Measurements from ENCODE around the gene DYNC2I2. TPM values are rescaled to one million over a fixed set of nuclear protein-coding genes. Genes with fewer than 3 reads are reported as not detected.
A peak's percentile ranks its signal among the peaks of the same experiment; 100 is the strongest.
"Not testable (repeated sequence)": the region's sequence is repeated elsewhere in the genome, so short reads cannot be mapped to it uniquely, and the experiment has no call there.

DYNC2I2 gene
- total RNA-seq, 1 donor from 2014 or later: 45.9 TPM

DNA sequence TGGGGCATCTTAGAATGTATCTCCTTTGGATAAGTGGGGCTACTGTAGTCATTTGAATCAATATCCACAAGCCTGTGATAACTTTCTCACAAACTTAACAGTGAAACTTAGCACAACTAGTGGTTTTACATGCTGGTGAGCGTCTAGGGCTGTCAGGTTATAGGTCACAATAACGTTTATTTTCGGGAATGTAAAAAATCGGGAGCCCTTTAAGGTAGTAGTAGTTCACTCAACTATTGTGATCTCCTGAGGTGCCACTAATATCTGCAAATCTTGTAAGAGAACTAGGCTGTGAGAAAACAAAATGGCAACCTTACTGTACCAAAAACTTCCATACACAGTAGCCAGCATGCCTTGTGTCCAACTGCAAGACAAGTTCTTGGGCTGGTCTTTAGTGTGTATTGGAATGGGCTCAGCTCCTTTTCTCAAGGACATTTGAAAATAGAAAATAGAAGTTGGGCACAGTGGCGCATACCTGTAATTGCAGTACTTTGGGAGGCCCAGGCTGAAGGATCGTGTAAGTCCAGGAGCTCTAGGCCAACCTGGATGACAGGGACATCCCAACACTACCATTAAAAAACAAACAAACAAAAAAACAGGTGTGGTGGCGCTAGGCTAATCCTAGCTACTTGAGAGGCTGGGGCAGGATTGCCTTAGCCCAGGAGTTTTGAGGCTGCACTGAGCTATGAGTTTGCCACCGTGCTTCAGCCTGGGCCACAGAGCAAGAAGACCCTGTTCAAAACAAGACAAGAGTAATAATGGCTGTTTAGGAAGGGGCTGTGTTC, 40.5 kb upstream of the DYNC2I2 start:
- H3K9me3 ChIP-seq (ENCODE audit: low read depth): no peaks in the 10 kb centered on the region
- Mint-ChIP-seq H3K4me3 (no peak overlapping the region), H3K36me3 (peaks cover 29% of the 10 kb centered on the region), H3K4me1 (peaks cover 14% of the 10 kb centered on the region), H3K27ac (no peak overlapping the region), H3K27me3 (ENCODE audit: insufficient read depth, low read depth) (no peaks in the 10 kb centered on the region), H3K9me3 (no peaks in the 10 kb centered on the region)
- no peaks in the 10 kb centered on the region for H3K27me3 ChIP-seq
- peak overlapping the region; percentile 47 for H3K27ac ChIP-seq
- peaks cover 34% of the 10 kb centered on the region for H3K79me2 ChIP-seq (ENCODE audit: low read depth)
- no peak overlapping the region for H3K4me2 ChIP-seq
- no peak overlapping the region for H3K9ac ChIP-seq
- DNase-seq (ENCODE audit: low spot score): no peak
- peaks cover 80% of the 10 kb centered on the region for H3F3A ChIP-seq (ENCODE audit: low read depth)
- no peak overlapping the region for H2AFZ ChIP-seq (replicated peaks)
- peaks cover 31% of the 10 kb centered on the region for H3K36me3 ChIP-seq
- no peak overlapping the region for H3K4me3 ChIP-seq
- TF ChIP-seq, protein P1, sequence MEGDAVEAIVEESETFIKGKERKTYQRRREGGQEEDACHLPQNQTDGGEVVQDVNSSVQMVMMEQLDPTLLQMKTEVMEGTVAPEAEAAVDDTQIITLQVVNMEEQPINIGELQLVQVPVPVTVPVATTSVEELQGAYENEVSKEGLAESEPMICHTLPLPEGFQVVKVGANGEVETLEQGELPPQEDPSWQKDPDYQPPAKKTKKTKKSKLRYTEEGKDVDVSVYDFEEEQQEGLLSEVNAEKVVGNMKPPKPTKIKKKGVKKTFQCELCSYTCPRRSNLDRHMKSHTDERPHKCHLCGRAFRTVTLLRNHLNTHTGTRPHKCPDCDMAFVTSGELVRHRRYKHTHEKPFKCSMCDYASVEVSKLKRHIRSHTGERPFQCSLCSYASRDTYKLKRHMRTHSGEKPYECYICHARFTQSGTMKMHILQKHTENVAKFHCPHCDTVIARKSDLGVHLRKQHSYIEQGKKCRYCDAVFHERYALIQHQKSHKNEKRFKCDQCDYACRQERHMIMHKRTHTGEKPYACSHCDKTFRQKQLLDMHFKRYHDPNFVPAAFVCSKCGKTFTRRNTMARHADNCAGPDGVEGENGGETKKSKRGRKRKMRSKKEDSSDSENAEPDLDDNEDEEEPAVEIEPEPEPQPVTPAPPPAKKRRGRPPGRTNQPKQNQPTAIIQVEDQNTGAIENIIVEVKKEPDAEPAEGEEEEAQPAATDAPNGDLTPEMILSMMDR (IDR thresholded peaks at IDR 0.05): no peak
- no peak for TF ChIP-seq EZH2phosphoT487 (IDR thresholded peaks at IDR 0.05)
- TF ChIP-seq EZH2 (IDR thresholded peaks at IDR 0.05): no peak
- H4K20me1 ChIP-seq (ENCODE audit: low read depth): peaks cover 52% of the 10 kb centered on the region
- H3K4me1 ChIP-seq: no peaks in the 10 kb centered on the region

DNA sequence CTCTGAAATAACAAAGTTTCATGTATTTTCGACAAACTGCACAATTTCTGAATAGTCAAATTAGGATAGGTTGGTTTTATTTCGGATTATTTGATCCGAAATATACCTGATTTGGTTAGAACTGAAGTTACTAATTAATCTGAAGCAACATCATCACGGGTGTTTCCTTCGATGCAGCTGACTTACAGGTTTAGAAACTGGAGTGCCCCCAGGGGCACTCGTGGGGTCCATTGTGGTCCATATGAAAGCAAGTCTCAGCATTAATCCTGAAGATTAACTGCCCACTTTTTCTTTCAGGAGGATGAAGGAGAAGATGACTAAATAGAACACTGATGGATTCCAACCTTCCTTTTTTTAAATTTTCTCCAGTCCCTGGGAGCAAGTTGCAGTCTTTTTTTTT, 37.7 kb upstream of the DYNC2I2 start:
- H3K4me1 ChIP-seq: peaks cover 14% of the 10 kb centered on the region
- peaks cover 43% of the 10 kb centered on the region for H3K36me3 Mint-ChIP-seq
- no peak overlapping the region for H3K4me3 ChIP-seq
- H3K36me3 ChIP-seq: peaks cover 42% of the 10 kb centered on the region
- no peaks in the 10 kb centered on the region for H3K27me3 Mint-ChIP-seq (ENCODE audit: insufficient read depth, low read depth)
- no peak for DNase-seq (ENCODE audit: low spot score)
- no peak overlapping the region for H3K9ac ChIP-seq
- no peak overlapping the region for H3K27ac Mint-ChIP-seq
- no peak overlapping the region for H3K4me3 Mint-ChIP-seq
- H3K27ac ChIP-seq: no peak overlapping the region
- no peaks in the 10 kb centered on the region for H3K9me3 Mint-ChIP-seq
- H3K4me1 Mint-ChIP-seq: peaks cover 19% of the 10 kb centered on the region
- peaks cover 80% of the 10 kb centered on the region for H3F3A ChIP-seq (ENCODE audit: low read depth)
- no peaks in the 10 kb centered on the region for H3K9me3 ChIP-seq (ENCODE audit: low read depth)
- no peak overlapping the region for H2AFZ ChIP-seq (replicated peaks)
- H3K79me2 ChIP-seq (ENCODE audit: low read depth): peaks cover 59% of the 10 kb centered on the region
- peaks cover 73% of the 10 kb centered on the region for H4K20me1 ChIP-seq (ENCODE audit: low read depth)
- TF ChIP-seq EZH2phosphoT487 (IDR thresholded peaks at IDR 0.05) (no peak), EZH2 (IDR thresholded peaks at IDR 0.05) (no peak)
- TF ChIP-seq, protein P1 (IDR thresholded peaks at IDR 0.05): no peak
- H3K27me3 ChIP-seq: no peaks in the 10 kb centered on the region
- no peak overlapping the region for H3K4me2 ChIP-seq

DNA sequence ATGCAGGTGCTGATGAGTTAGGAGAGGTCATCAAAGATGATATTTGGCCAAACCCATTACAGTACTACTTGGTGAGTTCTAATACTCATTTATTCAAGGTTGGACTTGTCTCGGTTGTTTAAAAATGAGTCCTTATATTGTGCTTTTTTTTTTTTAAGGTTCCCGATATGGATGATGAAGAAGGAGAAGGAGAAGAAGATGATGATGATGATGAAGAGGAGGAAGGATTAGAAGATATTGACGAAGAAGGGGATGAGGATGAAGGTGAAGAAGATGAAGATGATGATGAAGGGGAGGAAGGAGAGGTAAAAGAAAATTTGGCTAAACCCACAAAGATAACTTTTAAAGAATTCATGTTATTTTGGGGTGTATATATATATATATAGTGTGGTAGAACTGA, 37.1 kb upstream of the DYNC2I2 start:
- Histone ChIP-seq H4K20me1 (ENCODE audit: low read depth) (peaks cover 73% of the 10 kb centered on the region), H3F3A (ENCODE audit: low read depth) (peaks cover 80% of the 10 kb centered on the region), H3K4me1 (peaks cover 14% of the 10 kb centered on the region), H3K79me2 (ENCODE audit: low read depth) (peaks cover 61% of the 10 kb centered on the region), H3K36me3 (peaks cover 42% of the 10 kb centered on the region)
- H2AFZ ChIP-seq (replicated peaks); H3K9me3 Mint-ChIP-seq; H3K9me3 ChIP-seq (ENCODE audit: low read depth); H3K27me3 ChIP-seq; H3K9ac ChIP-seq; H3K27ac ChIP-seq; H3K27ac Mint-ChIP-seq; H3K4me3 Mint-ChIP-seq; H3K4me3 ChIP-seq; H3K27me3 Mint-ChIP-seq (ENCODE audit: insufficient read depth, low read depth); H3K4me2 ChIP-seq; DNase-seq (ENCODE audit: low spot score): not testable (repeated sequence)
- peaks cover 19% of the 10 kb centered on the region for H3K4me1 Mint-ChIP-seq
- H3K36me3 Mint-ChIP-seq: peaks cover 43% of the 10 kb centered on the region

DNA sequence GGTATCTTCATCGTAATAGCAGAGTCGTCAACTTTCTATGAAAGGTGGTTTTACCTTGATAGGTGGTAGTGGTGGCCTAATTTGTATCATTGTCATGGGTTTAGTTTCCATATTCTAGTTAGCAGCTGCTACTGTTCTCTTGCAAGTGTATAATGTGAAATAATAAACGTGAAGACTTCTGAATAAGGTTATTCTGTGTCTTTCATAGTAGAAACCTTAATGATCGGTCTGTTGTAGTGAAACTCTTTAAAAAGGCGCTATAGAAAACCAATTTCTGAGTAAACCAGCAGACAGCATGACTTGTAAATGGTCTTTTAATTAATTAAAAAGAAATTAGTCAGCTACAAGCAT, 34.0 kb upstream of the DYNC2I2 start:
- Histone ChIP-seq H3K4me3 (peak overlapping the region; percentile 87), H3K79me2 (ENCODE audit: low read depth) (peaks cover 90% of the 10 kb centered on the region), H3K4me1 (peaks cover 35% of the 10 kb centered on the region), H3K9me3 (ENCODE audit: low read depth) (no peaks in the 10 kb centered on the region), H4K20me1 (ENCODE audit: low read depth) (peaks cover 74% of the 10 kb centered on the region), H3K4me2 (peak overlapping the region; percentile 97), H3K36me3 (peaks cover 37% of the 10 kb centered on the region), H3K27me3 (no peaks in the 10 kb centered on the region), H2AFZ (replicated peaks) (no peak overlapping the region), H3F3A (ENCODE audit: low read depth) (peaks cover 78% of the 10 kb centered on the region), H3K27ac (peak overlapping the region; percentile 7), H3K9ac (peak overlapping the region; percentile 67)
- Mint-ChIP-seq H3K4me1 (peaks cover 47% of the 10 kb centered on the region), H3K4me3 (peak overlapping the region; percentile 99), H3K36me3 (peaks cover 26% of the 10 kb centered on the region), H3K9me3 (no peaks in the 10 kb centered on the region), H3K27ac (peak overlapping the region; percentile 98), H3K27me3 (ENCODE audit: insufficient read depth, low read depth) (peaks cover 6% of the 10 kb centered on the region)
- no peak for DNase-seq (ENCODE audit: low spot score)
- TF ChIP-seq EZH2phosphoT487 (IDR thresholded peaks at IDR 0.05) (no peak), EZH2 (IDR thresholded peaks at IDR 0.05) (no peak)
- TF ChIP-seq, protein P1 (IDR thresholded peaks at IDR 0.05): no peak

Measured in neural progenitor cell (in vitro differentiated cells).